Stimulated activated naive CD8-positive, alpha-beta T cell treated with anti-CD3 and anti-CD28 coated beads, Interleukin-15, amount 100 ng/mL, for 72 hours (primary cell): ENCODE measurements around the gene VWCE.
"Not testable (repeated sequence)": the region's sequence is repeated elsewhere in the genome, so short reads cannot be mapped to it uniquely, and the experiment has no call there.

ENCODE experiments used
- ATAC-seq: fragments of 150-1000 bp; cut with Tn5 transposase; 2 replicates; pipeline ENCODE4 v1.10.0; 2021; ENCODE audit warnings: mild to moderate bottlenecking, moderate library complexity
- DNase-seq, 2 donors: peaks; one replicate each; pipeline ENCODE4 v3.0.0; 2021 to 2022
- H3K27ac Mint-ChIP-seq, 2 donors: one replicate each; pipeline ENCODE4 v1.8.0; 2022; ENCODE audit warnings: mild to moderate bottlenecking in 2 of 2, mixed read lengths in 2 of 2, moderate library complexity in 2 of 2
- H3K27me3 Mint-ChIP-seq: one replicate; pipeline ENCODE4 v1.8.0; 2022; ENCODE audit warnings: mixed read lengths
- H3K4me1 Mint-ChIP-seq: one replicate; pipeline ENCODE4 v1.8.0; 2022; ENCODE audit warnings: mild to moderate bottlenecking, mixed read lengths
- H3K4me3 Mint-ChIP-seq, 2 donors: one replicate each; pipeline ENCODE4 v1.8.0; 2022; ENCODE audit warnings: mild to moderate bottlenecking in 2 of 2, mixed read lengths in 2 of 2, moderate library complexity in 1 of 2
- H3K9me3 Mint-ChIP-seq, 2 donors: one replicate each; pipeline ENCODE4 v1.8.0; 2022; ENCODE audit warnings: mixed read lengths in 2 of 2

Gene VWCE

DNA sequence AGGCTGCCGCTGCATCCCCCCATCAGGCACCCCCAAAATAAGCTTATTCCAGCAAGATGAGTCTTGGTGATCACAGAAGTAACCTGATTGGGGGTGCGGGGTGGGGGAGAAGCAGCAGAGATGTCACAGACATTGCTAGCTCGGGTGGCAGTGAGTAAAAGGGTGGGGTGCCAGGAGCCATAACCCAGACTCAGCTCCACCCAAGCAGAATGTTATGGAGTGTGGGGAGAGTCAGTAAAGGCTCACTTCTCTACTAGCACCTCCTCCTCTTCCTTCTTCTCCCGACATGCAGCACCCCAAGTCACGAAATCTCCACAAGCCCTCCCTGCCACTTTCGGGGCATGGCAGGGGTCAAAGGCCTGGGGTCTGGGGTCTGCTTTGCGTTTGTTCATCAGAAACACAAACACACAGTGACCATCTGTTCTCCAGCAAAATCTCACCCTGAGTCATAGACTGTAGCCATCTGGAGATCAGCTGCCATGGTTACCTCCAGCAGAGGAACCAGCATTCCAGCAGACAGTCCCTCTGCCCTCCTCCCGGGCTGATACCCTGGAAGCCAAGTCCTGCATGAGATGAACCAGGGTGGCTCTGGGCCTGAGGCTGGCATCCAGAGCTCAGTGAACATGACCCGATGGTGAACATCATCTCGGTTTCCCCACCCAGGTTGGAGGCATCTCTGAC lies 68.5 kb downstream of the VWCE start:
- not testable (repeated sequence) for ATAC-seq, H3K27ac Mint-ChIP-seq, H3K27me3 Mint-ChIP-seq, H3K9me3 Mint-ChIP-seq, DNase-seq, H3K4me3 Mint-ChIP-seq, H3K4me1 Mint-ChIP-seq

DNA sequence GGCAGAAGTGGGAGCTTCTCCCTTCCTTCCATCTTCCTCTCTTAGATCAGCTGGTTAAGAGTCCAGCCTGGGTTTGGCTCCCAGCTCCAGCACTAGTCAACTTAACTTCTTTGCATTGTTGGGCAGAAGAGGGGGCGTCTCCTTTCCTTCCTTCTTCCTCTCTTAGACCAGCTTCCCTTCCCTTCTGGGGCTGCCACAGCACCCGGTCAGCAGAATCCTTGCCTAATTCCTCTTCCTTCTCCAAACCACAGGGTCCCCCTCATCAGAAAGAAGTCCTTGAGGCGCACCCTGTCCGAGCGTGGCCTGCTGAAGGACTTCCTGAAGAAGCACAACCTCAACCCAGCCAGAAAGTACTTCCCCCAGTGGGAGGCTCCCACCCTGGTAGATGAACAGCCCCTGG lies 72.4 kb downstream of the VWCE start:
- H3K27me3 Mint-ChIP-seq, H3K27ac Mint-ChIP-seq, DNase-seq, H3K9me3 Mint-ChIP-seq, H3K4me1 Mint-ChIP-seq, H3K4me3 Mint-ChIP-seq, ATAC-seq: not testable (repeated sequence)

DNA sequence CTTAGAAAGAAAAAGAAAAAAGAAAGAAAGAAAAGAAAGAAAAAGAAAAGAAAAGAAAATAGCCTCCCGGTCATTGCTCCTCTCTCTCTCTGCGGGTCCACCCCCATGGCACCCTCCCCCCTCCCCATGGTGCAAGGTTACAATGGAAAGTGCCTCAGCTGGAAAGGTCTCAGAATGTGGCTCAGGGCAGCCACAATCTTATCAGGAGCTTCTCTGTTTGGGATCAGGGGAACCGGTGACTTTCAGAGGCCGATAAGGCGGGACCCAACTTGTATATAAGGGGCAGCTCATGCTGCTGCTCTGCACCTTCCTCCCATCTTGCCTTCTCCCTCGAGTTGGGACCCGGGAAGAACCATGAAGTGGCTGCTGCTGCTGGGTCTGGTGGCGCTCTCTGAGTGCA lies 73.1 kb downstream of the VWCE start, which contains the start of gene PGA4:
TSS of gene PGA4 (plus strand) at position 301 of the 400 bp plus-strand sequence. CDS start at position 355, 54 bp downstream.
- not testable (repeated sequence) for H3K27ac Mint-ChIP-seq, ATAC-seq, H3K4me3 Mint-ChIP-seq, DNase-seq, H3K9me3 Mint-ChIP-seq, H3K27me3 Mint-ChIP-seq, H3K4me1 Mint-ChIP-seq

DNA sequence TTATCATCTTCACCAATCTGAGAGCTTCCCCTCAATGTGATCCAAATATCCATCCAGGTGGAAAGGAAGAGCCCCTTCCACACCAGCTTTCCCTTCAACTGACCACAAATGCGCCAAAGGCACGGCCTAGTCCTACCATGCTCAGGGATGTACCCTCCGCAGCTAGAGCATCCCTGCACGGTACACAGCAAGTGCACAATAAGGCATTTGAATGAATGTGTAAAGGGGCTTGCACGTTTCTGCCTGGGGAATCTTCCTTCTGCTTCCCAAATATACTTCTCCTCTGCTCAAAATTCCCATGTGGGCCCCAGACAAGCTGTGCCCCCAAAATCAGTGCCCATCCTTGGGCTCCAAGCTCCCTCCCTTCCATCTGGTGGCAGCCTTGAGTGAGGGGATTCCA lies 76.1 kb downstream of the VWCE start:
- not testable (repeated sequence) for H3K4me3 Mint-ChIP-seq, H3K9me3 Mint-ChIP-seq, H3K27me3 Mint-ChIP-seq, H3K27ac Mint-ChIP-seq, H3K4me1 Mint-ChIP-seq, ATAC-seq, DNase-seq

DNA sequence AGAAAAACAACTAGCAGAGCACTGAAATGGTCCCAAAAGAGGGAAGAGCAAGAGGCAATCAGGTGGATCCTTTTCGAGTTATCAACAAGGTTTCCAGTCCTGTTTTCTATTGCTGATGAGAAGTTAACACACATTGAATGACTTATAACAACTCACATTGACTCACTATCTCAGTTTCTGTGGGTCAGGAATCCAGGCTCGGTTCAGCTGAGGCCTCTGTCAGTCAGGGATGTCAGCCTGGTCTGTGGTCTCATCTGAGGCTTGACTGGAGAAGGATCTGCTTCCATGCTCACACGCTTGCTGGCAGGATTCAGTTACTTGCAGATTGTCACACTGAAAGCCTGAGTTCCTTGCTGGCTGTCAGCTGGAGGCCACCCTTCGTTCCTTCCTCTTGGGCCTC lies 76.8 kb downstream of the VWCE start:
- DNase-seq, H3K9me3 Mint-ChIP-seq, H3K27me3 Mint-ChIP-seq, H3K27ac Mint-ChIP-seq, H3K4me1 Mint-ChIP-seq, ATAC-seq, H3K4me3 Mint-ChIP-seq: not testable (repeated sequence)

DNA sequence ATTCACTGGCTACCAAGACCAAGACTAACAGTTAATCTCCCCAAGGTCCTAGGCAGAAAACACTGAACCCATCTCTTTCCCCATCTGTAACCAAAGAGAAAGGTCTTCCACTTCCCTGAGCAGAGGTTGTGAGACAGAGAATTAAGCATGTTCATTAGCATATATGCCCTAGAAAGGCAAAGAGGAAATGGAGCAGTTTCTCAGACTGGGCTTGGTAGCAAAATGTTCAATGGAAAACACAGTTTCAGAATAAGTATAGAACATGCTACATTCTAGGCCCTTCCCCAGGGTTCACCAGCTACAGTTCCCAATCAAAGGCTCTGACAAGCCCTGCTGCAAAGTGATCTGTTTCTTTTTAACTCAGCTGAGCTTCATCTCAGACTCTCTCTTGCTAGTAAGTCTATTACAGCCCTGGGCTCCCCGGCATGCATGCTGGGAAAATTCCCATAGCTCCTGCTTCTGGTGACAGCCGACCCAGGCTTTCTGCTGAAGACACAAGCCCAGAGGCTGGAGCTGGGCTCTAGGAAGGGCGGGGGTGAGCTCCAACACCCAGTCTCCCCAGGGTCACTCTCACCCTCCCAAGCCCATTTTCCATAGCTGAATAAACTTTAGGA lies 81.3 kb downstream of the VWCE start:
- H3K27me3 Mint-ChIP-seq, H3K4me1 Mint-ChIP-seq, ATAC-seq, DNase-seq, H3K27ac Mint-ChIP-seq, H3K9me3 Mint-ChIP-seq, H3K4me3 Mint-ChIP-seq: not testable (repeated sequence)

DNA sequence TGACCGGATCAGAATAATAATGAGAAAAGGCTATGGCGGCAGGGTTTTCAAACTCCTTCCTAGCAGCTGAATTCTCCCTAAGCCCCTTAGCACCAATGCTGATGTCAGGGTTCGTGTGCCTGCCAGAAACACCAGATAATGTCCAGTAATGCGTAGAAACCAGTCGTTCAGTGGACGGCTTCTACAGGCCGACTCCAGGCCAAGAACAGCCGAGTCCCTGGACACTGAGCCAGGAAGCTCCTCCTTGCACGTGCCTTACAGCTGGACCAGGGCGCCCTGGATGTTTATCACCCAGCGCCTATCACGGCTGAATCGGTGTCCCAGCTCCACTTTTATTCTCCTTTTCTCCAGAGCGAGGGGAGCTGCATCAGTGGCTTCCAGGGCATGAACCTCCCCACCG lies 82.9 kb downstream of the VWCE start:
- DNase-seq, H3K4me3 Mint-ChIP-seq, ATAC-seq, H3K27me3 Mint-ChIP-seq, H3K27ac Mint-ChIP-seq, H3K9me3 Mint-ChIP-seq, H3K4me1 Mint-ChIP-seq: not testable (repeated sequence)

DNA sequence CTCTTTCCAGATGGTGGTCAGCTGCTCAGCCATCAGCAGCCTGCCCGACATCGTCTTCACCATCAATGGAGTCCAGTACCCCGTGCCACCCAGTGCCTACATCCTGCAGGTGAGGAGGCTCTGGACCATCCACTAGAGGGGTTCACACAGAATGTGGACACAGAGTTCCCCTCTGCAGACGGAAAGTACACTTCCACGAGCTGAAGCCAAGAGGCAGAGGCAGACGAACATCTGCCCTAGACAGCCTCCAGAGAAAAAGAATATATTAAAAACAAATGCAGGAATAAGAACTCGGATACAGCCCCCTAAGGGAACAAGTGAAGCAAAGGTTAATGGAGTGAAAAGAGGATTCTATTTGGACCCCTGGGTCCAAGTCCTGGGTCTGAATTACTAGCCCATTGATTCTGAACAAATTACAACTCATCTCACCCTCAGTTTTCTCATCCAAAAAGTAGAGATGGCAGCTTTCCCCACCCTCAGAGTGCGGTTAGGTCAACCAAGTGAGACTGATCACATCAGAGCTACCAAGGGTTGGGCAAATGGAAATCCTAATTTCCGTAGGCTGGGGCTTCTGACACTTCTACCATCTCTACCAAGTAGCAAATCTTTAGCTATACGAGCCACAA lies 83.7 kb downstream of the VWCE start:
- H3K27ac Mint-ChIP-seq: not testable (repeated sequence)

DNA sequence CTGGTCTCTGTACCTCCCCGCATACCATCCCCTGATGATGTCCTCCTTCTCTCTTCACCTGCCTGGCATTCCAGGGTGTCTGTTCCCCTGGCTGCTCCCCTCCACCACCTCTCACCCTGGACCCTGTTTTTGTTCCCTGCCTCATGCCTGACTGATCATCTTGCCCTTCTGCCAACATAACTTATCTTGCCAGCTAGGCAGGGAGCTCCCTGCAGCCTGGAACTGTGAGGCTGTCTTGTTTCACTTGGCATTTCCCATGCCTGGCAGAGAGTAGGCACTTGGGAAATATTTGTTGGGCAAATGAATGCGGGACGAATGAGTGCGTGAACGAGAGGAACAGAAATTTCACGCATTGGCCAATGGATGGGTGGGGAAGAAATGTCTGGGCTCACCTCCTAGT lies 84.5 kb downstream of the VWCE start:
- not testable (repeated sequence) for DNase-seq, H3K9me3 Mint-ChIP-seq, H3K27me3 Mint-ChIP-seq, H3K27ac Mint-ChIP-seq, H3K4me1 Mint-ChIP-seq, ATAC-seq, H3K4me3 Mint-ChIP-seq

More for the DNA sequence above, 83.7 kb downstream of the VWCE start:
- not testable (repeated sequence) for H3K9me3 Mint-ChIP-seq, H3K4me3 Mint-ChIP-seq, ATAC-seq, DNase-seq, H3K27me3 Mint-ChIP-seq, H3K4me1 Mint-ChIP-seq
